ENCODE measurements around the gene DCDC2C.
"Not testable (repeated sequence)": the region's sequence is repeated elsewhere in the genome, so short reads cannot be mapped to it uniquely, and the experiment has no call there.

DCDC2C gene

DNA sequence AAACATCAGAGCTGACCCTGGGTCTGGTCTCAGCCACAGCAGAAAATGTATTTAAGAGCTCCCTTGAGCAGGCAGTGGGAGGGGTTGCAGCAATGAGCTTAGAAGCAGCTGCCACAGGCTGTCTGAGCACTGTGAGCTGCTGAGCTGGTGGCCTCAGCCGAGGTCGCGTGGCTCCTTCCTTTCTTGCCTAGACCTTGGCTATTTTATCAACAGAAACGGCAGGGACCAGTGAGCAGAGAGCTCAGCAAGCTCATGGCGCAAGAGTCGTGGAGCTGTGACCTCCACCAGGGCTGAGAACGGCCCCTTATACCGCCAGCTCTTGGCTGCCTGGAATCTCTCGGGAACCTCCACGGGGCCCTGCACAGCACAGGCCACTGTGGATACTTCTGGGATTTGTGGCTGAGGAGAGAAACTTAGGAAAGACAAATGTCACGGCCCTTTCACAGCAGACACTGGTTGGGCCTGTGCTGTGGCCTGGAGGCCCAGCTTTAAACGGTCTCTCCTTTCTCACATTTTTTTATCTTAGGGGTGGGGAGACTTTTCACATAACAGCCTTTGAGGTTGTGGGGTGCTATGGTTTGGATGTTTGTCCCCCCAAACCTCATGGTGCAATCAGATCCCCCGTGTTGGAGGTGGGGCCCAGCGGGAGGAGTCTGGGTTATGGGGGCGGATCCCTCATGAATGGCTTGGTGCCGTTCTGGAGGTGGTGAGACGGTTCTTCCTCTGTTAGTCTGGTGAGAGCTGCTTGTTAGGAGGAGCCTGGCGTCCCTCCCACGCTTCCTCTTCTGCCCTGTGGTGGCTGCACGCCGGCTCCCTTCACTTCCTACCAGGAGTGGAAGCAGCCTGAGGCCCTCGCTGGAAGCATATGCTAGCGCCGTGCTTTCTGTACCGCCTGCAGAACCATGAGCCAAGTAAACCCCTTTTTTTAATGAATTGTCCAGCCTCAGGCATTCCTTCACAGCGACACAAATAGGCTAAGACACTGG lies 43.6 kb upstream of the DCDC2C start:
- Histone ChIP-seq H3K27me3 (ENCODE audit: low read depth, low read length) (no peaks in the 10 kb centered on the region), H3K9ac (ENCODE audit: low read length) (peak overlapping the region; percentile 76), H3K9me3 (ENCODE audit: insufficient read depth, low read length) (peaks cover 4% of the 10 kb centered on the region), H3K36me3 (replicated peaks; ENCODE audit: low read depth, low read length) (no peaks in the 10 kb centered on the region), H4K20me1 (ENCODE audit: insufficient read depth, low read length) (no peaks in the 10 kb centered on the region), H3K4me3 (ENCODE audit: low read length) (peak overlapping the region; percentile 35), H3K79me2 (ENCODE audit: low read length) (no peaks in the 10 kb centered on the region), H3K4me2 (ENCODE audit: low read length) (peak overlapping the region; percentile 58), H3K27ac (ENCODE audit: low read length) (peak overlapping the region; percentile 98), H3K4me1 (ENCODE audit: low read length) (peaks cover 79% of the 10 kb centered on the region), H2AFZ (ENCODE audit: low read depth, low read length) (peak overlapping the region; percentile 50; the same call in 1 of the 2 replicates)
- TF ChIP-seq, protein P1, sequence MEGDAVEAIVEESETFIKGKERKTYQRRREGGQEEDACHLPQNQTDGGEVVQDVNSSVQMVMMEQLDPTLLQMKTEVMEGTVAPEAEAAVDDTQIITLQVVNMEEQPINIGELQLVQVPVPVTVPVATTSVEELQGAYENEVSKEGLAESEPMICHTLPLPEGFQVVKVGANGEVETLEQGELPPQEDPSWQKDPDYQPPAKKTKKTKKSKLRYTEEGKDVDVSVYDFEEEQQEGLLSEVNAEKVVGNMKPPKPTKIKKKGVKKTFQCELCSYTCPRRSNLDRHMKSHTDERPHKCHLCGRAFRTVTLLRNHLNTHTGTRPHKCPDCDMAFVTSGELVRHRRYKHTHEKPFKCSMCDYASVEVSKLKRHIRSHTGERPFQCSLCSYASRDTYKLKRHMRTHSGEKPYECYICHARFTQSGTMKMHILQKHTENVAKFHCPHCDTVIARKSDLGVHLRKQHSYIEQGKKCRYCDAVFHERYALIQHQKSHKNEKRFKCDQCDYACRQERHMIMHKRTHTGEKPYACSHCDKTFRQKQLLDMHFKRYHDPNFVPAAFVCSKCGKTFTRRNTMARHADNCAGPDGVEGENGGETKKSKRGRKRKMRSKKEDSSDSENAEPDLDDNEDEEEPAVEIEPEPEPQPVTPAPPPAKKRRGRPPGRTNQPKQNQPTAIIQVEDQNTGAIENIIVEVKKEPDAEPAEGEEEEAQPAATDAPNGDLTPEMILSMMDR (IDR thresholded peaks at IDR 0.05; ENCODE audit: low read depth, low read length) = no peak
- no peak for TF ChIP-seq EZH2phosphoT487 (IDR thresholded peaks at IDR 0.05; ENCODE audit: low read depth)

DNA sequence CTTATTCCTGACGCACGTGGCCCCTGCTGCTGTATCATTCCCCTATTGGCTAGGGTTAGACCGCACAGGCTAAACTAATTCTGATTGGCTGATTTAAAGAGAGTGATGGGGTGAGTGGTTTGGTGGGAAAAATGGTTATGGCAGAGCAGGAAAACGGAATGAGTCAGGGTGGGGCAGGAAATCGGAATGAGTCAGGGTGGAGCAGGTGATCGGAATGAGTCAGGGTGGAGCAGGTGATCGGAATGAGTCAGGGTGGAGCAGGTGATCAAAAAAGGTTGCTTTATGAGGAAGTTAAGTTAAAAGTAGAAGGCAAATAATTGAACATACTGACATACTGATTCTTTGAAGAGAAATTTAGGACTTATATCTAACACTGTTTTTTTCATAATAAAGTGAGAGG lies 42.7 kb upstream of the DCDC2C start:
- Histone ChIP-seq H3K4me2 (ENCODE audit: low read length) (peak overlapping the region; percentile 73), H3K4me3 (ENCODE audit: low read length) (peak overlapping the region; percentile 43), H3K27ac (ENCODE audit: low read length) (peak overlapping the region; percentile 98), H3K4me1 (ENCODE audit: low read length) (peaks cover 75% of the 10 kb centered on the region), H3K9ac (ENCODE audit: low read length) (peak overlapping the region; percentile 81)
- H2AFZ ChIP-seq (ENCODE audit: low read depth, low read length); H3K36me3 ChIP-seq (replicated peaks; ENCODE audit: low read depth, low read length); H4K20me1 ChIP-seq (ENCODE audit: insufficient read depth, low read length); H3K9me3 ChIP-seq (ENCODE audit: insufficient read depth, low read length); H3K79me2 ChIP-seq (ENCODE audit: low read length); H3K27me3 ChIP-seq (ENCODE audit: low read depth, low read length): not testable (repeated sequence)

- no peaks in the 10 kb centered on the region for H3K27me3 ChIP-seq (ENCODE audit: low read depth, low read length)
- H3K36me3 ChIP-seq (replicated peaks; ENCODE audit: low read depth, low read length) = no peaks in the 10 kb centered on the region
- H3K4me3 ChIP-seq (ENCODE audit: low read length) = peak overlapping the region; percentile 43
- H3K4me1 ChIP-seq (ENCODE audit: low read length) = peaks cover 74% of the 10 kb centered on the region
- TF ChIP-seq EZH2phosphoT487 (IDR thresholded peaks at IDR 0.05; ENCODE audit: low read depth) = no peak
- TF ChIP-seq, protein P1 (IDR thresholded peaks at IDR 0.05; ENCODE audit: low read depth, low read length) = no peak
- H3K9ac ChIP-seq (ENCODE audit: low read length) = peak overlapping the region; percentile 81
- H3K9me3 ChIP-seq (ENCODE audit: insufficient read depth, low read length) = peaks cover 4% of the 10 kb centered on the region
- H4K20me1 ChIP-seq (ENCODE audit: insufficient read depth, low read length) = no peaks in the 10 kb centered on the region
- no peak overlapping the region for H2AFZ ChIP-seq (ENCODE audit: low read depth, low read length)
- peak overlapping the region; percentile 98 for H3K27ac ChIP-seq (ENCODE audit: low read length)
- no peaks in the 10 kb centered on the region for H3K79me2 ChIP-seq (ENCODE audit: low read length)
- H3K4me2 ChIP-seq (ENCODE audit: low read length) = peak overlapping the region; percentile 73
Observed at GRCh38 chr2:3661149-3661660, 42.2 kb upstream of the DCDC2C start.

DNA sequence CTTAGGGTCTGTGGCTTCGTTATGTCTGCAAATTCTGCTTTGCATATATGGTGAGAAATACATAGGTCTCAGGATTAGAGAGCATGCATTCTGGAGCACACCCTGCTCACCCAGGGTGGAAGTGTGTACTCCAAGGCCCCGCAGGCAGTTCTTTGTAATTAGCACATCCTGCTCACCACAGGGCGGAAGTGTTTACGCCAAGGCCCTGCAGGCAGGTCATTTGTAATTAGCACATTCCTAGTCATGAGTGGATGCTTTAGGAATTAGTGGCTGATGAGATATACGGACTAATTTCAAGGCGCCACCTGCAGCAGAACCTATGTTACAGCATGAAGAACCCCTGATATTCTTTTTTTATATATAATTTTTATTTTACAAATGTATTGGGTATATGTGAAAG lies 41.1 kb upstream of the DCDC2C start:
- Histone ChIP-seq H3K4me1 (ENCODE audit: low read length) (peaks cover 70% of the 10 kb centered on the region), H4K20me1 (ENCODE audit: insufficient read depth, low read length) (no peaks in the 10 kb centered on the region), H2AFZ (ENCODE audit: low read depth, low read length) (0 out of 2 replicates have a peak overlapping the region, but pooled peaks have one; percentile 44), H3K4me3 (ENCODE audit: low read length) (peak overlapping the region; percentile 43; the same call in 1 of the 2 replicates), H3K36me3 (replicated peaks; ENCODE audit: low read depth, low read length) (no peaks in the 10 kb centered on the region), H3K27ac (ENCODE audit: low read length) (peak overlapping the region; percentile 98), H3K4me2 (ENCODE audit: low read length) (peak overlapping the region; percentile 73), H3K9ac (ENCODE audit: low read length) (peak overlapping the region; percentile 81), H3K27me3 (ENCODE audit: low read depth, low read length) (no peaks in the 10 kb centered on the region), H3K79me2 (ENCODE audit: low read length) (no peaks in the 10 kb centered on the region), H3K9me3 (ENCODE audit: insufficient read depth, low read length) (peaks cover under 1% of the 10 kb centered on the region)
- no peak for TF ChIP-seq EZH2phosphoT487 (IDR thresholded peaks at IDR 0.05; ENCODE audit: low read depth)
- TF ChIP-seq, protein P1 (IDR thresholded peaks at IDR 0.05; ENCODE audit: low read depth, low read length) = peak; percentile 36
